IPS DF 6.9 (cell line): ENCODE results near the gene AIP.

ENCODE experiments used
- DNase-seq: peaks from one replicate; pipeline ENCODE4 v3.0.0-alpha.2; 2013; ENCODE audit warnings: low read depth, low spot score
- H3K27ac ChIP-seq: one replicate; pipeline ENCODE4 v1.5.1; 2013; ENCODE audit warnings: low read length, control low read depth
- H3K27me3 ChIP-seq: 2 replicates; pipeline ENCODE4 v1.6.1; 2013; ENCODE audit warnings: mild to moderate bottlenecking, low read length; ENCODE audit not compliant: control insufficient read depth, insufficient read depth
- H3K36me3 ChIP-seq: 2 replicates; pipeline ENCODE4 v1.6.1; 2013; ENCODE audit warnings: low read length; ENCODE audit not compliant: control insufficient read depth, insufficient read depth
- H3K4me1 ChIP-seq: 2 replicates; pipeline ENCODE4 v1.6.1; 2013; ENCODE audit warnings: low read length; ENCODE audit not compliant: control insufficient read depth, insufficient read depth
- H3K4me3 ChIP-seq: 2 replicates; pipeline ENCODE4 v1.5.1; 2013; ENCODE audit warnings: mild to moderate bottlenecking, low read length
- H3K9me3 ChIP-seq: 2 replicates; pipeline ENCODE4 v1.6.1; 2013; ENCODE audit warnings: low read length, inconsistent platforms; ENCODE audit not compliant: control insufficient read depth, insufficient read depth
- WGBS: extraction: QIAGEN DNeasy Blood & Tissue Kit; methylation state at CpG from one replicate; pipeline ENCODE4 v1.1.7; 2013; ENCODE audit warnings: mixed read lengths, missing lambda C conversion rate; ENCODE audit not compliant: insufficient read length, insufficient coverage; 5-methylcytosine and 5-hydroxymethylcytosine counted together

Gene AIP

GRCh38 chr11:67438158-67438902 is 44.5 kb upstream of the AIP start:
- WGBS = no CpG with 5 or more reads among the region's 41 CpGs
- Histone ChIP-seq H3K9me3 (no peaks in the 10 kb centered on the region), H3K27ac (no peak overlapping the region), H3K27me3 (no peaks in the 10 kb centered on the region), H3K36me3 (peaks cover 18% of the 10 kb centered on the region), H3K4me3 (no peak overlapping the region), H3K4me1 (peaks cover 6% of the 10 kb centered on the region)
- no peak for DNase-seq

DNA sequence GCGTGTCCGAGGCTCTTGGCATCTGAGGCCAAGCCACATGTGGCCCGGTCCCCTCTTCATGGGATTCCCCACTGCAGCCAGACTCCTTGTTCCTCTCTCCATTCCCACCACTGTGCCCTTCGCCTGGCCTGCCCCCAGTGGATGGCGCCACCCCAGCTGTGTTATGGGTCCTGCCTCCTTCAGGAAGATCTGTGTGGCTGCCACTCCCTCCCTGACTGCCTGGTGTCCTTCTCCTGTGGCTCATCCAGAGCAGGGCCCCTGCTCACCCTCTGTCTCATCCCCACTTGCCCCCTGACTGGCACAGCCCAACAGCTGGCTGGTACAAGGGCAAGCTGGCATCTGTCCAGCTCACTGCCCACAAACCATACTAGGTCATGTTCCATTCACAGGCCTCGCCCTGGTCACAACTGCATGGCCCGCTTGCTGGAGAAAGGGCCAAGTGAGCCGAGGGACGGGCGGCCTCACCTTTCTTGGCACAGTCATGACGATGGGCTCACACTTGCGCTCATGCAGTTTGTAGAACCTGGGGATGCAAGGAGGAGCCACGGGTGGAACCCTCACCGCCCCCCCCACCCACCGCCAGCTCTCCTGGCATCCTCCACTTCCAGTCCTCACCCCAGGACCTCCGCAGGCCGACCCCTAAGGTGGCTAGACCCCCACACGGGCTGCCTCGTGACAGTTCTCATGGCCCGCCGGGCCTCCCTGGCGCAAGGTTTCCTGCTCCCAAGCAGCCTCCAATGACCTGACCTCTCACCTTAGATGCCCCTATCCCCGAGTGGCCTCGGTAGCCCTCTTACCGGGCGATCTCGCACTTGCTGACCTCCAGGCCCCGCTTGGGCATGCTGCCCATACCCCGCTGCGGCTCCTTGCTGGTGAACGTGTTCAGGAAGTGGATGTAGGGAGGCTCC is 43.3 kb upstream of the AIP start:
- no CpG with 5 or more reads among the region's 31 CpGs for WGBS
- no peak for DNase-seq
- peaks cover 9% of the 10 kb centered on the region; the same call in 1 of the 2 replicates for H3K36me3 ChIP-seq
- no peak overlapping the region for H3K4me3 ChIP-seq
- H3K27me3 ChIP-seq = no peaks in the 10 kb centered on the region
- no peaks in the 10 kb centered on the region for H3K9me3 ChIP-seq
- peaks cover 6% of the 10 kb centered on the region for H3K4me1 ChIP-seq
- no peak overlapping the region for H3K27ac ChIP-seq

DNA sequence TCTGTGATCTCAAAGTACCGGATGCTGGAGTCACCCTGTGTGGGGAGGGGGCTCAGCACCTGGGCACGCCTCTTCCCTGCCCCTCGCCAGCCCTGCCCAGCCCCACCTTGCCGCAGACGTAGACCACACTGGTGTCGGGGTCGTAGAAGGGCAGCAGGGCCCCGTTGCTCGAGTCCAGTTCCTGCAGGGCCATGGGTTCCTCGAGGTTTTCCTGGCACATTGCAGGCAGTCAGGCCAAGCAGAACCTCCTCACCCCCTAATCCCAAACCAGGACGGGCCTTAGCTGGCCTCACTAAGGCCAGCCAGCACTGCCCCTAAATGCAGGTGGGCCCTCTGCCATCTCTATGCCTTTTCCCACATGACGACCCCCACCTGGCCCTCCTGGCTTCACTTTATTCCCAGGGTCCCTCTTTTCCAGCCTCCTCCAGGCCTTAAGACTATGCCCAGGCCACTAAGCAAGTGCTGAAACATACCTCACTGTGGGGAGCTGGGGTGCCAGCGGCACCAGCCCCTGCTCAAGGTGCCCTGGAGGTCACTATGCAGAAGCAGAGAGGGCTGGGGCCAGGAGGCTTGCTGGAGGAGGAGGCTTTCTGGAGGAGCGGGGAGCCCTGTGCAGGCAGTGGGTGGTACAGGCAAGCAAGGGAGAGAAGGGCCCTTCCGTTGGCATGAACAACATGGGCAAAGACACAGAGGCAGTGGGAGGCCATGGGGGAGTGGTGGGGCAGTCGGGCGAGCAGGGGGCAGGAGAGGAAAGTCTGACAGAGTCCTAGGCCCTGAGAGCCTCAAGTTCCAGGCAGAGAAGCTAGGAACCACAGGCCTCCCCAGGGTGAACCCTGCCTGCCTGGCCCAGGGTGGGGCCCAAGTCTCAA is 42.4 kb upstream of the AIP start:
- Histone ChIP-seq H3K27ac (no peak overlapping the region), H3K4me1 (peaks cover 6% of the 10 kb centered on the region), H3K4me3 (no peak overlapping the region), H3K27me3 (no peaks in the 10 kb centered on the region), H3K9me3 (no peaks in the 10 kb centered on the region), H3K36me3 (peaks cover 7% of the 10 kb centered on the region; the same call in 1 of the 2 replicates)
- DNase-seq = no peak
- no CpG with 5 or more reads among the region's 17 CpGs for WGBS

DNA sequence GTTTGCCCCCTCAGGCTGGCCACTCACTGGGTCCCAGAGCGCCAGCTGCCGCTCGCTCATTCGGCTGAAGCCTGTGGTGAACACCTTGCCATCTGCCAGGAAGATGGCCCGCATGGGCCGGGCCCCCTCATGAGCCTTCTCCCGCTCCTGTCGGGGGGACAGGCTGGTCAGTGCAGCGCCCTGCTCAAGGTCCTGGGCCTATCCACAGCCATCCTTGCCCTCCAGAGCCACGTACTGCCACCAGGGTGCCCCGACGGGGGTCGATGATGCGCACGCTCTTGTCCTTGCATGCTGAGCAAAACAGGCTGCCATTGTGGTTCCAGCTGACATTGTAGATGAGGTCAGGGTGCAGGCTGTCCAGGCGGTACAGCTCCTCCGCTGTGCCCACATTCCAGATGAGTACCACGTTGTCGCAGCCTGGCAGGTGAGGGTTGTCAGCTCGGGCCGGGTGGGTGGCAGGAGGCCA is 41.7 kb upstream of the AIP start:
- peaks cover 7% of the 10 kb centered on the region; the same call in 1 of the 2 replicates for H3K36me3 ChIP-seq
- no peak for DNase-seq
- H3K4me1 ChIP-seq = peaks cover 4% of the 10 kb centered on the region
- WGBS = no CpG with 5 or more reads among the region's 21 CpGs
- no peaks in the 10 kb centered on the region for H3K27me3 ChIP-seq
- H3K9me3 ChIP-seq = no peaks in the 10 kb centered on the region
- H3K27ac ChIP-seq = no peak overlapping the region
- no peak overlapping the region for H3K4me3 ChIP-seq

GRCh38 chr11:67441731-67442351 is 41.0 kb upstream of the AIP start:
- no peak overlapping the region for H3K27ac ChIP-seq
- peaks cover 7% of the 10 kb centered on the region; the same call in 1 of the 2 replicates for H3K36me3 ChIP-seq
- H3K4me1 ChIP-seq = peaks cover 2% of the 10 kb centered on the region
- no peaks in the 10 kb centered on the region for H3K9me3 ChIP-seq
- DNase-seq = no peak
- no peak overlapping the region for H3K4me3 ChIP-seq
- WGBS = no CpG with 5 or more reads among the region's 28 CpGs
- no peaks in the 10 kb centered on the region for H3K27me3 ChIP-seq

DNA sequence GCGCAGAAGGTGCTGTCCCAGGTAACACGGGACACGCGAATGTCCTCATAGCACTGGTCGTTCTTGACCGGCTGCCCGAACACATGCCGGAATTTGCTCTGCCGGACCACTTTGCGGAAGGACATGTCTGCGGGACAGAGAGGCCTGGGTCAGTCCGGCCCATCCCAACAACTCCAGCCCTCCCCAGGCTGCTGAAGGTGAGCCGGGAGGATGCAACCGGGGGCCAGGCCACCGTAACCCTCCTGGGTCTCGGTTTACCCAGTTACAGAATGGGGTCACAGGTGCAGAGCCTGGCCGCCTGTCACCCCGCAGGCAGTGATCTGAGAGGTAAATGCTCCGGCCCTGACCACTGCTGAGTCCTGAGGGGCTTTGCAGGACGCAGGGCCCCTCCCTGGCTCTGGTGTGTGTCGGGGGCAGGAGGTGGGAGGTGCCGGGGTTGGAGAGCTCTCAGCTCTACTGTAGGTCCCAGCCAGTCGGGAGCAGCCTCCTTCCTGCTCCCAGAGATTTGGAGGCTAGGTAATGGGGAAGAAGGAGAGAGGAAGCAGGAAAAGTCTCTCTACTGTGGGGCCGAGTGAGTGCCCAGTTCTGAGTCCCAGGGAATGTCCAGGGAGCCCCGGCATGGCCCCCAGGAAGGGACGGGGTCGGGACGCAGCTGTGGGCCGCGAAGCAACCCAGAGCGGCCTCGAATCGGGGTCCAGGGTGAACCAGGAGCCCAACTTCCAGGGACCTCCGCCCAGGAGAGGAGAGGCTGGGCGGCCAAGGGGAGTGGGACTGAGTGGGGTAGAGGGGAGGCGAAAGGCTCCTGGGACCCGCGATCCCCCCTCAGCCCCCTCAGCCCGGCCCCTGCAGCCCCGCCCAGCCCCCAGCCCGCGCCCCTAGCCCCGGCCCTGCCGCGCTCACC is 40.1 kb upstream of the AIP start:
- no CpG with 5 or more reads among the region's 45 CpGs for WGBS
- Histone ChIP-seq H3K36me3 (peaks cover 7% of the 10 kb centered on the region; the same call in 1 of the 2 replicates), H3K27me3 (no peaks in the 10 kb centered on the region), H3K9me3 (no peaks in the 10 kb centered on the region), H3K27ac (no peak overlapping the region), H3K4me1 (peaks cover under 1% of the 10 kb centered on the region; the same call in 1 of the 2 replicates), H3K4me3 (peak overlapping the region; percentile 81; the same call in 1 of the 2 replicates)
- no peak for DNase-seq

- DNase-seq = no peak
- H3K4me1 ChIP-seq = no peaks in the 10 kb centered on the region; the same call in 1 of the 2 replicates
- WGBS = no CpG with 5 or more reads among the region's 5 CpGs
- H3K27ac ChIP-seq = no peak overlapping the region
- peaks cover 4% of the 10 kb centered on the region; the same call in 1 of the 2 replicates for H3K36me3 ChIP-seq
- H3K27me3 ChIP-seq = no peaks in the 10 kb centered on the region
- H3K4me3 ChIP-seq = no peak overlapping the region
- H3K9me3 ChIP-seq = no peaks in the 10 kb centered on the region
Observed at GRCh38 chr11:67445515-67445914, 37.3 kb upstream of the AIP start.

DNA sequence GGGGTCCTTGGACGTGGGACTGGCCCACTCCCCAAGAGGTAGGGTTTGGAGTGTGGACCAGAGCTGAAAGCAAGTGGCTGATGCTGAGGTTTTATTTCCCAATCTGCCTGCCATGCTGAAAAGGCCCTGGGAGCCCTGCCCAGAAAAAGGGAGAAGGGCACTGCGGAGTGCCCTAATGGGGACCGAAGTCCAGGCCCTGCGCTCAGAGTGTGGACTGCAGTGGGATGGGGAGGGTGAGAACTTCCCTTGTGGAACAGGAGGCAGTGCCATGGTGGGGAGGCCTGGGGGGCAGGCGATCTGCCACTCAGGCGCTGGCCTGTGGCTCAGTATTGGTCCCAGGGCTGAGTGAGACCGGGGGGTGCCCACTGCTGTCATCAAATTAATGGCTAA is 34.6 kb upstream of the AIP start:
- H3K36me3 ChIP-seq = no peaks in the 10 kb centered on the region; the same call in 1 of the 2 replicates
- WGBS = no CpG with 5 or more reads among the region's 7 CpGs
- no peak overlapping the region for H3K4me3 ChIP-seq
- H3K27ac ChIP-seq = no peak overlapping the region
- H3K4me1 ChIP-seq = no peaks in the 10 kb centered on the region
- no peaks in the 10 kb centered on the region for H3K9me3 ChIP-seq
- no peak for DNase-seq
- no peaks in the 10 kb centered on the region for H3K27me3 ChIP-seq
